Stimulated activated CD4-positive, alpha-beta T cell treated with anti-CD3 and anti-CD28 coated beads, Interleukin-2, amount 100 ng/mL, for 4 hours (primary cell): ENCODE results near the gene OR2A2.

Experiments used
- DNase-seq: peaks from one replicate; pipeline ENCODE4 v3.0.0-alpha.2; 2020; ENCODE audit warnings: low read depth

OR2A2 gene

DNA sequence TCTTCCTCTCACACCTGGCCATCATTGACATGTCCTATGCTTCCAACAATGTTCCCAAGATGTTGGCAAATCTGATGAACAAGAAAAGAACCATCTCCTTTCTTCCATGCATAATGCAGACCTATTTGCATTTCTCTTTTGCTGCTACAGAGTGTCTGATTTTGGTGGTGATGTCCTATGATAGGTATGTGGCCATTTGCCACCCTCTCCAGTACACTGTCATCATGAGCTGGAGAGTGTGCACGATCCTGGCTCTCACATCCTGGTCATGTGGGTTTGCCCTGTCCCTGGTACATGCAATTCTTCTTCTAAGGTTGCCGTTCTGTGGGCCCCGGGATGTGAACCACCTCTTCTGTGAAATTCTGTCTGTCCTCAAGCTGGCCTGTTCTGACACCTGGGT, 32.8 kb downstream of the OR2A2 start:
- no peak for DNase-seq

DNA sequence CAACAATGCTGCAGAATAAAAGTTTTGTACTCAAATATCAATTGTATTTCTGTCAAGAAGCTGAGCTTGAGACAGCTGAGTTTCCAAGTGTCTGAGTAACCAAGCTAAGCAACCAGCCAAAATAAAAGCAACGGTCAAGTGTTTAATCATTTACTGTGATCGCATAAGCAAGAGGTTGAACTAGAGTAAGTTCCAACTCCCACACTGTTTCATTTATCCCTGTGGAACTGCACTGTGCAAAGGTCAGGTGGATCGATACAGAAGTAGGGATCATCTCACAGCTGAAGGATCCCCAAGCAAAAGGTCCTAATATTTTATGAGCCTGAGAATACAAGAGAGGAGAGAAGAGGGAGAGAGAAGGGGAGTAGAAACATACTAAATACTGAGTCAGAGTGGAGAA, 35.0 kb downstream of the OR2A2 start:
- DNase-seq = no peak

DNA sequence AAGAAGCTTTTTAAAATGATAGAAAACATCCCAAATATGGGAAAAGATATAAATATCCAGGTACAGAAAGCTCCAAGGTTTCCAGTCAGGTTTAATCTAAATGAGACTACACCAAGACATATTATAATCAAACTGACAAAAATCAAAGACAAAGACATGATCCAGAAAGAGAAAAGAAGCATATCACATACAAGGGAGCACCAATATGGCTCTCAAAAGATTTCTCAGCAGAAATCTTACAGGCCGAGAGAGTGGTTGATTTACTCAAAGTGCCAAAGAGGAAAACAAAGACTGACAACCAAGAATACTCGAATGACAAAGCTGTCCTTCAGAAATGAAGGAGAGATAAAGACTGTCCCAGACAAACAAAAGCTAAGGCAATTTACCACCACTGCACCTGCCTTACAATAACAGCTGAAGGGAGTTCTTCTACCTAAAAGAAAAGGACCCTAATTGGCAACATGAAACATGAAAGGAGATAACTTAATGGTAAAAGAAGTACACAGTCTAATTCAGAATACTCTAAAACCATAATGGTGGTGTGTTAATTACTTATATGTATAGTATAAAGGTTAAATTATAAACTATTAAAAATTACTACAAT, 38.9 kb downstream of the OR2A2 start:
- no peak for DNase-seq

DNA sequence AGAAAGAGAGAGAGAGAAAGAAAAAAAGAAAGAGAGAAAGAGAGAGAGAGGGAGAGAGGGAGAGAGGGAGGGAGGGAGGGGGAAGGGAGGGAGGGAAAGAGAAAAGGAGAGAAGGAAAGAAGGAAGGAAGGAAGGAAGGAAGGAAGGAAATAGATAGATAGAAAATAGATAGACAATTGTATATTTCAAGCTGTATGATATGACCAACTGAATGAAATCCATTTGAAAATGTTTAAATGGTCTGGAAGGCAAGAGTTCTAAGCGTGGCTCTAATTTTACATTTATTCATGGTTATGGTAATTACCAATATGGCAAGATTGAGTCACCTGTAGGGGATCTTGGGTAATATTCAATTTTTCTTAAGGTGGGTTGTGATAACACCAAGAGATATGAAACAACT, 49.5 kb downstream of the OR2A2 start:
- no peak for DNase-seq
